ENCODE measurements around the gene OLFML2B. TPM values are rescaled to one million over a fixed set of nuclear protein-coding genes. Genes with fewer than 3 reads are reported as not detected.

OLFML2B gene
- total and polyA plus RNA-seq, 2 of the 4 experiments (the other 2 are of a cell fraction): 0.36 to 0.74 TPM

- no peaks in the 10 kb centered on the region for H4K20me1 ChIP-seq (ENCODE audit: insufficient read depth, low read length)
- H2BK5ac ChIP-seq (ENCODE audit: low read depth, low read length, poor library complexity, severe bottlenecking): no peak overlapping the region
- H2AK9ac ChIP-seq (replicated peaks; ENCODE audit: low read depth, low read length, poor library complexity): no peak overlapping the region
- H3K36me3 ChIP-seq (ENCODE audit: control insufficient read depth, insufficient read depth, low read length): no peaks in the 10 kb centered on the region
- no peak overlapping the region for H3K14ac ChIP-seq (replicated peaks; ENCODE audit: low read depth, low read length)
- no peak overlapping the region for H2BK120ac ChIP-seq (ENCODE audit: low read depth, low read length)
- DNase-seq (no peak), ATAC-seq (ENCODE audit: low read depth) (no peak)
- dilution Hi-C loops (cut with HindIII; ENCODE audit: low sequenced_read_pairs, unreplicated experiment) (no loop called here), in situ Hi-C loops (cut with MboI; ENCODE audit: low sequenced_read_pairs) (no loop called here), intact Hi-C loops (cut with micrococcal nuclease) (no loop called here)
- H3K9me1 ChIP-seq (ENCODE audit: insufficient read depth, low read length): no peaks in the 10 kb centered on the region
- no peak overlapping the region for H3K9ac ChIP-seq (ENCODE audit: low read depth, low read length)
- no peak overlapping the region for H3K18ac ChIP-seq (ENCODE audit: low read depth, low read length)
- no peaks in the 10 kb centered on the region for H3K9me3 ChIP-seq (ENCODE audit: control insufficient read depth, insufficient read depth, low read length)
- H3K79me1 ChIP-seq (ENCODE audit: low read depth in 1 of 2, low read length in 2 of 2): no peaks in the 10 kb centered on the region
- no peak overlapping the region for H3K4me2 ChIP-seq (ENCODE audit: low read depth, low read length)
- no peak overlapping the region for H3K23ac ChIP-seq (ENCODE audit: low read depth, low read length)
- peaks cover 53% of the 10 kb centered on the region for H3K27me3 ChIP-seq (ENCODE audit: control insufficient read depth, insufficient read depth, low read length)
- no peak overlapping the region for H2AK5ac ChIP-seq (ENCODE audit: low read depth, low read length)
- TF ChIP-seq MAFK (IDR thresholded peaks at IDR 0.05; ENCODE audit: low read depth, low read length) (no peak), NFE2L2 (IDR thresholded peaks at IDR 0.05; ENCODE audit: low read depth, low read length) (no peak), SMC3 (IDR thresholded peaks at IDR 0.05; ENCODE audit: low read depth, low read length) (no peak), BHLHE40 (IDR thresholded peaks at IDR 0.05; ENCODE audit: low read depth, low read length) (no peak), USF2 (IDR thresholded peaks at IDR 0.05; ENCODE audit: low read depth, low read length) (no peak), RFX5 (IDR thresholded peaks at IDR 0.05; ENCODE audit: low read depth, low read length) (no peak), MAZ (IDR thresholded peaks at IDR 0.05; ENCODE audit: borderline replicate concordance, low read depth, low read length) (no peak), CTCF (conservative IDR thresholded peaks at IDR 0.05; ENCODE audit: low read depth, low read length) (no peak), CEBPB (IDR thresholded peaks at IDR 0.05; ENCODE audit: low read depth, low read length) (no peak), POLR2A (IDR thresholded peaks at IDR 0.05; ENCODE audit: low read depth, low read length) (no peak), RCOR1 (IDR thresholded peaks at IDR 0.05; ENCODE audit: insufficient replicate concordance, low read length) (no peak), ELK1 (IDR thresholded peaks at IDR 0.05; ENCODE audit: borderline replicate concordance, low read depth, low read length) (no peak), FOS (IDR thresholded peaks at IDR 0.05; ENCODE audit: low read depth, low read length) (no peak), CHD1 (IDR thresholded peaks at IDR 0.05; ENCODE audit: low read depth, low read length) (no peak), MXI1 (IDR thresholded peaks at IDR 0.05; ENCODE audit: borderline replicate concordance, low read depth, low read length) (no peak), RAD21 (IDR thresholded peaks at IDR 0.05; ENCODE audit: low read length) (no peak)
- no peak overlapping the region for H4K8ac ChIP-seq (ENCODE audit: low read depth in 2 of 2, low read length in 2 of 2)
- ChIA-PET POLR2A (ENCODE audit: unreplicated experiment) (no interaction called here), CTCF (interaction anchor here (1.6 kb wide), 1 partner anchor 12 kb away, joined by 6 read pairs; no protein-coding TSS in a partner anchor)
- H4K91ac ChIP-seq (ENCODE audit: insufficient read depth, low read depth, low read length): no peak overlapping the region
- H2BK15ac ChIP-seq (ENCODE audit: low read depth, low read length): no peak overlapping the region
- no peak overlapping the region for H3K27ac ChIP-seq (ENCODE audit: insufficient read depth, low read length)
- no peak overlapping the region for H2AFZ ChIP-seq (replicated peaks; ENCODE audit: low read length, poor library complexity)
- no CpG with 5 or more reads among the region's 4 CpGs for WGBS, 2 experiments (ENCODE audit: extremely low coverage in 2 of 2, insufficient read length in 1 of 2)
- H3K4me3 ChIP-seq (ENCODE audit: insufficient read depth, low read depth, low read length): no peak overlapping the region
- no TSS peak for BruUV-seq (replicated peaks)
- H4K5ac ChIP-seq (ENCODE audit: low read depth, low read length): no peak overlapping the region
- H3K56ac ChIP-seq (ENCODE audit: extremely low read depth, insufficient read depth, low read length): no peak overlapping the region
- no peaks in the 10 kb centered on the region; the same call in 1 of the 2 replicates for H3K4me1 ChIP-seq (ENCODE audit: control insufficient read depth, insufficient read depth, low read length)
- H3K4ac ChIP-seq (ENCODE audit: low read depth, low read length): no peak overlapping the region
- no peak overlapping the region for H2BK20ac ChIP-seq (ENCODE audit: low read depth, low read length)
Measured at GRCh38 chr1:162068301-162068700, 44.6 kb upstream of the OLFML2B start.

Data from IMR-90 (cell line).